B cell (primary cell): ENCODE data around the gene FILIP1. TPM values are rescaled to one million over a fixed set of nuclear protein-coding genes. Genes with fewer than 3 reads are reported as not detected.

ENCODE experiments used
- ATAC-seq: fragments of 200-7000 bp; cut with Tn5 transposase; one replicate; pipeline ENCODE4 v1.10.0; 2021; ENCODE audit warnings: low read depth, mild to moderate bottlenecking, moderate number of reproducible peaks, moderate library complexity
- CTCF ChIA-PET: fragments of 350-600 bp; sonication (Branson Sonifier 250); formaldehyde crosslinking; loops from one replicate; lab custom pipeline; 2021; ENCODE audit warnings: antibody characterized with exemption, inconsistent platforms; lab: Charles Lee
- POLR2A ChIA-PET: fragments of 350-600 bp; sonication (Branson Sonifier 250); formaldehyde crosslinking; loops from one replicate; lab custom pipeline; 2021; ENCODE audit warnings: antibody characterized with exemption; lab: Charles Lee
- DNase-seq: peaks from one replicate; pipeline ENCODE4 v3.0.0; 2013
- H2AFZ ChIP-seq: 2 replicates; pipeline ENCODE4 v1.6.1; 2012; ENCODE audit warnings: mild to moderate bottlenecking, low read depth, low read length; ENCODE audit not compliant: insufficient read depth, poor library complexity, severe bottlenecking
- H3K27ac ChIP-seq, 2 donors: 1 replicate in 1 of 2; 2 replicates in 1 of 2; pipeline ENCODE4 v1.5.1; 2012 to 2013; ENCODE audit warnings: low read length in 2 of 2, mild to moderate bottlenecking in 2 of 2, moderate library complexity in 1 of 2
- H3K27me3 ChIP-seq, 4 experiments: fragments of 200-600 bp in 1 of 4; sonication (generic) in 1 of 4; replicated peaks in 1 of 4; 1 replicate in 2 of 4; 2 replicates in 2 of 4; pipeline versions ENCODE4 v1.6.1 to v1.7.0; 2013 to 2016; ENCODE audit warnings: low read length in 3 of 4, mild to moderate bottlenecking in 2 of 4, mixed read lengths in 1 of 4, moderate library complexity in 1 of 4; ENCODE audit not compliant: insufficient read depth in 4 of 4, control insufficient read depth in 3 of 4; ENCODE audit errors: control extremely low read depth in 1 of 4
- H3K36me3 ChIP-seq, 2 experiments: replicated peaks in 1 of 2; 1 replicate in 1 of 2; 2 replicates in 1 of 2; pipeline versions ENCODE4 v1.6.1 to v1.7.1; 2013; ENCODE audit warnings: low read length in 1 of 2; ENCODE audit not compliant: insufficient read depth in 2 of 2, control insufficient read depth in 1 of 2; ENCODE audit errors: control extremely low read depth in 1 of 2, extremely low read depth in 1 of 2
- H3K4me1 ChIP-seq, 2 donors: fragments of 200-600 bp in 1 of 2; sonication (generic) in 1 of 2; 1 replicate in 1 of 2; 2 replicates in 1 of 2; pipeline versions ENCODE4 v1.5.1 to v1.6.1; 2013 to 2017; ENCODE audit warnings: low read length in 2 of 2; ENCODE audit not compliant: control insufficient read depth in 2 of 2, insufficient read depth in 2 of 2
- H3K4me2 ChIP-seq: replicated peaks from 2 replicates; pipeline ENCODE3; 2012; ENCODE audit warnings: mild to moderate bottlenecking, low read depth, low read length; ENCODE audit not compliant: poor library complexity, severe bottlenecking
- H3K4me3 ChIP-seq, 5 experiments: fragments of 200-600 bp in 1 of 5; sonication (generic) in 1 of 5; 1 replicate in 3 of 5; 2 replicates in 2 of 5; pipeline versions ENCODE4 v1.5.1 to v1.7.0; 2011 to 2016; ENCODE audit warnings: low read length in 4 of 5, mild to moderate bottlenecking in 4 of 5, low read depth in 2 of 5, control low read depth in 1 of 5, moderate library complexity in 1 of 5; ENCODE audit not compliant: insufficient read depth in 1 of 5; ENCODE audit errors: control extremely low read depth in 1 of 5, extremely low read depth in 1 of 5
- H3K79me2 ChIP-seq: fragments of 200-600 bp; sonication (generic); one replicate; pipeline ENCODE4 v1.6.0; 2016; ENCODE audit warnings: low read length; ENCODE audit not compliant: control insufficient read depth, insufficient read depth
- H3K9ac ChIP-seq: fragments of 200-600 bp; sonication (generic); 2 replicates; pipeline ENCODE4 v1.6.1; 2017; ENCODE audit warnings: mild to moderate bottlenecking, low read length, moderate library complexity
- H3K9me3 ChIP-seq, 3 donors: one replicate each; pipeline versions ENCODE4 v1.6.1 to v1.7.1; 2013; ENCODE audit warnings: low read length in 2 of 3; ENCODE audit not compliant: control insufficient read depth in 2 of 3, insufficient read depth in 1 of 3; ENCODE audit errors: control extremely low read depth in 1 of 3
- H4K20me1 ChIP-seq: 2 replicates; pipeline ENCODE4 v1.6.0; 2012; ENCODE audit warnings: mild to moderate bottlenecking, low read length; ENCODE audit not compliant: insufficient read depth, control insufficient read depth, poor library complexity, severe bottlenecking
- H3K27ac Mint-ChIP-seq: one replicate; pipeline ENCODE4 v1.8.0; 2021; ENCODE audit warnings: mixed read lengths
- H3K27me3 Mint-ChIP-seq: one replicate; pipeline ENCODE4 v1.8.0; 2021; ENCODE audit warnings: mixed read lengths
- H3K4me1 Mint-ChIP-seq: one replicate; pipeline ENCODE4 v1.8.0; 2021; ENCODE audit warnings: mixed read lengths
- H3K4me3 Mint-ChIP-seq: one replicate; pipeline ENCODE4 v1.8.0; 2021; ENCODE audit warnings: mixed read lengths
- H3K9me3 Mint-ChIP-seq: one replicate; pipeline ENCODE4 v1.8.0; 2022; ENCODE audit warnings: mixed read lengths; ENCODE audit not compliant: insufficient read depth
- CTCF ChIP-seq: fragments of 200-600 bp; IDR thresholded peaks from one replicate; pipeline ENCODE4 v1.8.0; 2022; ENCODE audit warnings: antibody characterized with exemption, mild to moderate bottlenecking
- EZH2 ChIP-seq: IDR thresholded peaks from 2 replicates; pipeline ENCODE4 v1.6.1; 2012; ENCODE audit warnings: borderline replicate concordance, low read depth, mild to moderate bottlenecking, moderate library complexity, low read length; ENCODE audit not compliant: insufficient read depth, poor library complexity, severe bottlenecking
- WGBS: methylation state at CpG from one replicate; pipeline ENCODE4 v1.1.5; 2013; ENCODE audit warnings: missing lambda C conversion rate; ENCODE audit not compliant: insufficient coverage; 5-methylcytosine and 5-hydroxymethylcytosine counted together
- intact Hi-C: fragments of 100-400 bp; cut with micrococcal nuclease; formaldehyde crosslinking; loops from one replicate; pipeline ENCODE4 v1.10.0; 2022
- polyA plus RNA-seq: library from polyadenylated mRNA; depleted of rRNA; stranded (reverse); fragments of >200 nt; gene quantifications from 2 replicates; pipeline ENCODE4 v1.2.3, GENCODE V29; 2012
- total RNA-seq, 2 donors: library from RNA; stranded (reverse); fragments of 120-200 nt in 1 of 2; gene quantifications; 1 replicate in 1 of 2; 2 replicates in 1 of 2; pipeline versions ENCODE4 v1.2.3 to v1.2.4, GENCODE V29; 2013 to 2022

Gene FILIP1
- total and polyA plus RNA-seq, 2 donors (not counting 1 experiment from before 2014, with no cell fraction given): not detected

GRCh38 chr6:75421316-75422023, 72.1 kb downstream of the FILIP1 start:
- TF ChIP-seq CTCF (no peak), EZH2 (no peak)
- WGBS: 95% methylated on average over 7 of the region's 11 CpGs
- CTCF ChIA-PET: no interaction called here

GRCh38 chr6:75419980-75420379, 73.6 kb downstream of the FILIP1 start:
- no peak for ATAC-seq

More at GRCh38 chr6:75421316-75422023, 72.1 kb downstream of the FILIP1 start:
- Histone ChIP-seq H3K4me1 (no peaks in the 10 kb centered on the region), H3K9me3 (no peaks in the 10 kb centered on the region), H3K27me3 (no peaks in the 10 kb centered on the region), H4K20me1 (no peaks in the 10 kb centered on the region), H3K36me3 (no peaks in the 10 kb centered on the region), H3K4me2 (no peak overlapping the region), H2AFZ (no peak overlapping the region), H3K79me2 (no peaks in the 10 kb centered on the region), H3K9ac (no peak overlapping the region), H3K4me3 (no peak overlapping the region), H3K27ac (no peak overlapping the region)
- no peaks in the 10 kb centered on the region for H3K4me1 Mint-ChIP-seq
- peaks cover 12% of the 10 kb centered on the region for H3K27me3 Mint-ChIP-seq
- H3K4me3 Mint-ChIP-seq: no peak overlapping the region
- intact Hi-C loops: no loop called here
- DNase-seq (no peak), ATAC-seq (no peak)
- H3K27ac Mint-ChIP-seq: no peak overlapping the region
- POLR2A ChIA-PET: no interaction called here
- no peaks in the 10 kb centered on the region for H3K9me3 Mint-ChIP-seq

More at GRCh38 chr6:75419980-75420379, 73.6 kb downstream of the FILIP1 start:
- Histone ChIP-seq H3K4me3 (no peak overlapping the region), H2AFZ (no peak overlapping the region), H3K36me3 (no peaks in the 10 kb centered on the region), H3K79me2 (no peaks in the 10 kb centered on the region), H3K27ac (no peak overlapping the region), H3K9ac (no peak overlapping the region), H3K27me3 (no peaks in the 10 kb centered on the region), H4K20me1 (no peaks in the 10 kb centered on the region), H3K4me2 (no peak overlapping the region), H3K9me3 (no peaks in the 10 kb centered on the region), H3K4me1 (no peaks in the 10 kb centered on the region)
- peaks cover 12% of the 10 kb centered on the region for H3K27me3 Mint-ChIP-seq
- no peak for DNase-seq
- no peaks in the 10 kb centered on the region for H3K4me1 Mint-ChIP-seq
- H3K9me3 Mint-ChIP-seq: no peaks in the 10 kb centered on the region
- WGBS: no CpG with 5 or more reads among the region's 1 CpG
- H3K27ac Mint-ChIP-seq: no peak overlapping the region
- ChIA-PET CTCF (no interaction called here), POLR2A (no interaction called here)
- TF ChIP-seq EZH2 (no peak), CTCF (no peak)
- intact Hi-C loops: no loop called here
- H3K4me3 Mint-ChIP-seq: no peak overlapping the region
